HCT116 (cell line): ENCODE data around the gene NBDY.
"Not testable (repeated sequence)": the region's sequence is repeated elsewhere in the genome, so short reads cannot be mapped to it uniquely, and the experiment has no call there.

Source experiments
- ATF3 ChIP-seq: IDR thresholded peaks from 2 replicates; pipeline ENCODE4 v1.6.1; 2012
- POLR2AphosphoS5 ChIP-seq: IDR thresholded peaks from 2 replicates; pipeline ENCODE4 v1.6.1; 2011; ENCODE audit warnings: mild to moderate bottlenecking, low read depth, low read length, moderate library complexity
- ZFX ChIP-seq: fragments of 450-650 bp; IDR thresholded peaks from 2 replicates; pipeline ENCODE4 v1.6.1; 2017

DNA sequence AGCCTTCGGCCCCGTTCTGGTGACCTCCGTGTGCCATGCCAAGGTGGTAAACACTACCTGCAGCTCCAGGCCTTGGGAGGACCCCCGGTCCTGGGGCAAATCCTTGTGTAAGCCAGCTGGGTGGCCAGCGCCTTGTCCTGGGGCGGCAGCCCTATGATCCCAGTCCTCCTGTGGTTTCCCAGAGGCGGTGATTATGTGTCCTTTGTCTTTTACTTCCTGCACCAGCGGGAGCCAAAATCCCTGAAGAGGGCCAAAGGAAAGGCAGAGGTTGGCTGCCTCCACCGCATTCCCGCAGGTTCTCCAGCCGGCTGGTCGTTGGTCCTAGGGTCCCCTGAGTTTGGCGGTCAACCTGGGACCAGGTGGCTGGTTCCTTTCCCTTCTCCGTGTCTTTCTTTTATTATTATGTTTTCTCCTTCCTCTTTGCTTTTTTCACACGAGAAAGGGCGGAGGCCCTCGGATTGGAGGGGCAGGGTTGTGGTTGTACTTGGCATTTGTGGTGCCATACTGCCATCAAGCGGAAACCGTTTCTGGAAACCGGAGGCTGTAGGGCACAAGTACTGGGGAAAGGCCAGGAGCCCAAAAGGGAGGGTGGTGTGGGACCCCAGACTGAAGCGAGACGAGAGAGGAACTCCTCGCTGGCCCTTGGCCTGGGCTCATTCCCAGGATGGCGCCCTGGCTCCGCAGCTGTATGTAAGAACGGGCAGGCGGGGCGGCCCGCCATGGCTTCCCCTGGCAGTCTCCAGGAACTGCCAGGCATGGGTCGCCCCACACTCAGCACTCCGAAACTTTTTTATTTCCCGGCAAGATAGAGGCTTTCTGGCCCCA, 49.3 kb downstream of the NBDY start:
- TF ChIP-seq POLR2AphosphoS5, ZFX, ATF3: not testable (repeated sequence)
